ENCODE measurements around the gene PCBP3. TPM values are rescaled to one million over a fixed set of nuclear protein-coding genes. Genes with fewer than 3 reads are reported as not detected.

Gene PCBP3
- polyA plus RNA-seq, 1 donor from 2014 or later = 1.7 TPM

DNA sequence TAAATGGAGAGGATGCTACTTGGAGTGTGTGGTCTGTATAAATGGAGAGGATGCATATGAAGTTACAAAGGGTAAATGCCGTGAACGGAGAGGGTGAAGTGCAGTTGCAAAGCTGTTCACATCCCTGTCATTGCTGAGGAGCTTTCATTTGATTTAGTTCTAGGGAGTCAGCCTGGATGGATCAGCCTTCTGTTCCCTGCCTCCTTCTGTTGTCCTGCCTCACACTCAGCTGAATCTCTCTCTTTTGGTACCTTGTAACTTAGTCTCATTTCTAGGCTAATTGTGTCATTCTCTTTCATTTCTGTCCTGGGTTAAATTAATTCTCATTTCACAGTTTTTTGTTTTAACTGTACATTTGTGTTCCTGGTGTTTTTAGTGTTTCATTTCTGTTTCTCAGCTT is 204.8 kb downstream of the PCBP3 start:
- Histone ChIP-seq H3K9me2 (ENCODE audit: insufficient read depth, low read length) (no peaks in the 10 kb centered on the region), H2AFZ (ENCODE audit: low read depth, low read length) (no peak overlapping the region), H3K4me3 (ENCODE audit: low read length) (no peak overlapping the region), H3K27me3 (ENCODE audit: insufficient read depth, low read depth, low read length) (no peaks in the 10 kb centered on the region), H4K20me1 (ENCODE audit: insufficient read depth) (no peaks in the 10 kb centered on the region), H3K79me2 (replicated peaks; ENCODE audit: insufficient read depth, low read length) (no peaks in the 10 kb centered on the region), H3K9me3 (ENCODE audit: low read length) (no peaks in the 10 kb centered on the region), H3K9ac (ENCODE audit: low read length) (no peak overlapping the region), H3K27ac (ENCODE audit: low read length) (no peak overlapping the region), H3K36me3 (ENCODE audit: insufficient read depth, low read length) (no peaks in the 10 kb centered on the region), H3F3A (ENCODE audit: insufficient read depth, low read length, poor library complexity, severe bottlenecking) (no peaks in the 10 kb centered on the region), H3K4me2 (ENCODE audit: low read length) (no peak overlapping the region)
- no peak for TF ChIP-seq MXI1 (conservative IDR thresholded peaks at IDR 0.05; ENCODE audit: poor library complexity, severe bottlenecking)
- no peak for TF ChIP-seq TAF1 (IDR thresholded peaks at IDR 0.05; ENCODE audit: low read depth)
- no peak for TF ChIP-seq SMC3 (conservative IDR thresholded peaks at IDR 0.05; ENCODE audit: poor library complexity)
- TF ChIP-seq EZH2 (IDR thresholded peaks at IDR 0.05; ENCODE audit: borderline replicate concordance, insufficient read depth, low read length, poor library complexity, severe bottlenecking) = no peak
- TF ChIP-seq RAD21 (conservative IDR thresholded peaks at IDR 0.05) = no peak
- TF ChIP-seq, protein P1, sequence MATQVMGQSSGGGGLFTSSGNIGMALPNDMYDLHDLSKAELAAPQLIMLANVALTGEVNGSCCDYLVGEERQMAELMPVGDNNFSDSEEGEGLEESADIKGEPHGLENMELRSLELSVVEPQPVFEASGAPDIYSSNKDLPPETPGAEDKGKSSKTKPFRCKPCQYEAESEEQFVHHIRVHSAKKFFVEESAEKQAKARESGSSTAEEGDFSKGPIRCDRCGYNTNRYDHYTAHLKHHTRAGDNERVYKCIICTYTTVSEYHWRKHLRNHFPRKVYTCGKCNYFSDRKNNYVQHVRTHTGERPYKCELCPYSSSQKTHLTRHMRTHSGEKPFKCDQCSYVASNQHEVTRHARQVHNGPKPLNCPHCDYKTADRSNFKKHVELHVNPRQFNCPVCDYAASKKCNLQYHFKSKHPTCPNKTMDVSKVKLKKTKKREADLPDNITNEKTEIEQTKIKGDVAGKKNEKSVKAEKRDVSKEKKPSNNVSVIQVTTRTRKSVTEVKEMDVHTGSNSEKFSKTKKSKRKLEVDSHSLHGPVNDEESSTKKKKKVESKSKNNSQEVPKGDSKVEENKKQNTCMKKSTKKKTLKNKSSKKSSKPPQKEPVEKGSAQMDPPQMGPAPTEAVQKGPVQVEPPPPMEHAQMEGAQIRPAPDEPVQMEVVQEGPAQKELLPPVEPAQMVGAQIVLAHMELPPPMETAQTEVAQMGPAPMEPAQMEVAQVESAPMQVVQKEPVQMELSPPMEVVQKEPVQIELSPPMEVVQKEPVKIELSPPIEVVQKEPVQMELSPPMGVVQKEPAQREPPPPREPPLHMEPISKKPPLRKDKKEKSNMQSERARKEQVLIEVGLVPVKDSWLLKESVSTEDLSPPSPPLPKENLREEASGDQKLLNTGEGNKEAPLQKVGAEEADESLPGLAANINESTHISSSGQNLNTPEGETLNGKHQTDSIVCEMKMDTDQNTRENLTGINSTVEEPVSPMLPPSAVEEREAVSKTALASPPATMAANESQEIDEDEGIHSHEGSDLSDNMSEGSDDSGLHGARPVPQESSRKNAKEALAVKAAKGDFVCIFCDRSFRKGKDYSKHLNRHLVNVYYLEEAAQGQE (IDR thresholded peaks at IDR 0.05; ENCODE audit: borderline replicate concordance) = no peak
- no peak for TF ChIP-seq POLR2AphosphoS5 (IDR thresholded peaks at IDR 0.05)
- TF ChIP-seq, protein P2, sequence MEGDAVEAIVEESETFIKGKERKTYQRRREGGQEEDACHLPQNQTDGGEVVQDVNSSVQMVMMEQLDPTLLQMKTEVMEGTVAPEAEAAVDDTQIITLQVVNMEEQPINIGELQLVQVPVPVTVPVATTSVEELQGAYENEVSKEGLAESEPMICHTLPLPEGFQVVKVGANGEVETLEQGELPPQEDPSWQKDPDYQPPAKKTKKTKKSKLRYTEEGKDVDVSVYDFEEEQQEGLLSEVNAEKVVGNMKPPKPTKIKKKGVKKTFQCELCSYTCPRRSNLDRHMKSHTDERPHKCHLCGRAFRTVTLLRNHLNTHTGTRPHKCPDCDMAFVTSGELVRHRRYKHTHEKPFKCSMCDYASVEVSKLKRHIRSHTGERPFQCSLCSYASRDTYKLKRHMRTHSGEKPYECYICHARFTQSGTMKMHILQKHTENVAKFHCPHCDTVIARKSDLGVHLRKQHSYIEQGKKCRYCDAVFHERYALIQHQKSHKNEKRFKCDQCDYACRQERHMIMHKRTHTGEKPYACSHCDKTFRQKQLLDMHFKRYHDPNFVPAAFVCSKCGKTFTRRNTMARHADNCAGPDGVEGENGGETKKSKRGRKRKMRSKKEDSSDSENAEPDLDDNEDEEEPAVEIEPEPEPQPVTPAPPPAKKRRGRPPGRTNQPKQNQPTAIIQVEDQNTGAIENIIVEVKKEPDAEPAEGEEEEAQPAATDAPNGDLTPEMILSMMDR (IDR thresholded peaks at IDR 0.05; ENCODE audit: poor library complexity, severe bottlenecking) = no peak
- TF ChIP-seq EP300 (conservative IDR thresholded peaks at IDR 0.05; ENCODE audit: poor library complexity, severe bottlenecking) = no peak

DNA sequence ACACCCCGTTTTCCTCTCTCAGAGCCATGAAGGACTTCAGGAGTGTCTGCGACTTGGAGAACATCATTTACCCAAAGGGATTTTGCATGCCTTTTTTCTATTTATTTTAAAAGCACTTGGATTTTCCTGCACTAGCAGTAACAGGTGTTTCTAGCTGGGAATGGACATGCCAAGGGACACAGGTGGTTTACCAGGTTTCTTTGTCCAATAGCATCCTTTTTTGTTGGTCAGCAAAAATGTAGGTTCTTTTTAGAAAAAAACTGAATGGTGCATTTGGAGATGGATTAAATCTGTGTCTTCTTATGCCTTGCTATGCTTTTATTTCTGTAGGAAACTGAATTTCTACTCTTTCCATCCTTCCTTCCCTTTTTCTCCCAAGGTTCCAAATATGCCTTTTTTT is 205.3 kb downstream of the PCBP3 start:
- Histone ChIP-seq H3K9me3 (ENCODE audit: low read length) (no peaks in the 10 kb centered on the region), H3K9me2 (ENCODE audit: insufficient read depth, low read length) (no peaks in the 10 kb centered on the region), H3K36me3 (ENCODE audit: insufficient read depth, low read length) (no peaks in the 10 kb centered on the region), H3K27ac (ENCODE audit: low read length) (no peak overlapping the region), H4K20me1 (ENCODE audit: insufficient read depth) (no peaks in the 10 kb centered on the region), H3F3A (ENCODE audit: insufficient read depth, low read length, poor library complexity, severe bottlenecking) (no peaks in the 10 kb centered on the region), H2AFZ (ENCODE audit: low read depth, low read length) (no peak overlapping the region), H3K79me2 (replicated peaks; ENCODE audit: insufficient read depth, low read length) (no peaks in the 10 kb centered on the region), H3K4me2 (ENCODE audit: low read length) (no peak overlapping the region), H3K4me3 (ENCODE audit: low read length) (no peak overlapping the region), H3K27me3 (ENCODE audit: insufficient read depth, low read depth, low read length) (no peaks in the 10 kb centered on the region), H3K9ac (ENCODE audit: low read length) (no peak overlapping the region)
- TF ChIP-seq TAF1 (IDR thresholded peaks at IDR 0.05; ENCODE audit: low read depth) (no peak), MXI1 (conservative IDR thresholded peaks at IDR 0.05; ENCODE audit: poor library complexity, severe bottlenecking) (no peak), POLR2AphosphoS5 (IDR thresholded peaks at IDR 0.05) (no peak), SMC3 (conservative IDR thresholded peaks at IDR 0.05; ENCODE audit: poor library complexity) (no peak), EZH2 (IDR thresholded peaks at IDR 0.05; ENCODE audit: borderline replicate concordance, insufficient read depth, low read length, poor library complexity, severe bottlenecking) (no peak), RAD21 (conservative IDR thresholded peaks at IDR 0.05) (no peak), EP300 (conservative IDR thresholded peaks at IDR 0.05; ENCODE audit: poor library complexity, severe bottlenecking) (no peak)
- TF ChIP-seq, protein P2 (IDR thresholded peaks at IDR 0.05; ENCODE audit: poor library complexity, severe bottlenecking) = no peak
- TF ChIP-seq, protein P1 (IDR thresholded peaks at IDR 0.05; ENCODE audit: borderline replicate concordance) = no peak

Measured in neural cell (in vitro differentiated cells).